Tibial nerve (tissue), 4 donors: ENCODE results near the gene ATP7B. TPM values are rescaled to one million over a fixed set of nuclear protein-coding genes. Genes with fewer than 3 reads are reported as not detected.

Experiments used
- DNase-seq, 2 donors: peaks; one replicate each; pipeline ENCODE4 v3.0.0-alpha.2; 2019; ENCODE audit warnings: low spot score in 2 of 2
- H3K27ac ChIP-seq, 4 donors: fragments of 200-600 bp; sonication (generic) in 3 of 4; one replicate each; pipeline ENCODE4 v1.5.1; 2017 to 2019; ENCODE audit warnings: mild to moderate bottlenecking in 1 of 4
- H3K27me3 ChIP-seq, 2 donors: fragments of 200-600 bp; sonication (generic) in 1 of 2; one replicate each; pipeline versions ENCODE4 v1.5.1 to v1.6.0; 2017 to 2019
- H3K36me3 ChIP-seq, 3 donors: fragments of 200-600 bp; sonication (generic); one replicate each; pipeline ENCODE4 v1.5.1; 2018 to 2019
- H3K4me1 ChIP-seq, 4 donors: fragments of 200-600 bp; sonication (generic) in 3 of 4; one replicate each; pipeline ENCODE4 v1.5.1; 2017 to 2019
- H3K4me3 ChIP-seq, 4 donors: fragments of 200-600 bp; sonication (generic) in 3 of 4; one replicate each; pipeline ENCODE4 v1.5.1; 2017 to 2019; ENCODE audit warnings: mild to moderate bottlenecking in 1 of 4, moderate library complexity in 1 of 4
- H3K9me3 ChIP-seq, 4 donors: fragments of 200-600 bp; sonication (generic) in 3 of 4; one replicate each; pipeline ENCODE4 v1.5.1; 2017 to 2019
- CTCF ChIP-seq, 5 experiments: fragments of 200-600 bp in 3 of 5; fragments of 450-650 bp in 2 of 5; sonication (generic) in 3 of 5; IDR thresholded peaks; one replicate each; pipeline ENCODE4 v1.5.1; 2016 to 2019; ENCODE audit warnings: antibody characterized with exemption in 5 of 5, mild to moderate bottlenecking in 3 of 5, moderate library complexity in 2 of 5
- EP300 ChIP-seq, 2 donors: sonication (generic); formaldehyde crosslinking; IDR thresholded peaks; one replicate each; pipeline ENCODE4 v1.6.1; 2017; ENCODE audit warnings: antibody characterized with exemption in 2 of 2, mild to moderate bottlenecking in 1 of 2
- POLR2A ChIP-seq, 2 donors: fragments of 450-650 bp; IDR thresholded peaks; one replicate each; pipeline ENCODE4 v1.6.1; 2017; ENCODE audit warnings: antibody characterized with exemption in 2 of 2, mild to moderate bottlenecking in 2 of 2, moderate library complexity in 2 of 2
- WGBS, 2 donors: methylation state at CpG; one replicate each; pipeline ENCODE4 v1.1.5; 2018; 5-methylcytosine and 5-hydroxymethylcytosine counted together
- total RNA-seq, 4 donors: library from RNA; depleted of rRNA; stranded (reverse); fragments of >200 nt; gene quantifications; one replicate each; pipeline ENCODE4 v1.1.0, GENCODE V29; 2016

ATP7B gene
- total RNA-seq, 4 donors from 2014 or later, result 5.1 to 8.4 (median 6.7) TPM

- 94 to 99% methylated on average over 4 of the region's 4 CpGs for WGBS, 2 donors
- H3K4me3 ChIP-seq, result no peak overlapping the region
- peaks cover 0 to 48% (median 0%) of the 10 kb centered on the region in 3 donors for H3K36me3 ChIP-seq
- no peak overlapping the region for H3K27ac ChIP-seq
- TF ChIP-seq CTCF (IDR thresholded peaks at IDR 0.05) (no peak), POLR2A (IDR thresholded peaks at IDR 0.05) (no peak), EP300 (IDR thresholded peaks at IDR 0.05) (no peak)
- no peaks in the 10 kb centered on the region for H3K9me3 ChIP-seq
- no peak for DNase-seq
- H3K27me3 ChIP-seq, result no peaks in the 10 kb centered on the region
- H3K4me1 ChIP-seq, result no peaks in the 10 kb centered on the region
Measured at GRCh38 chr13:51960766-51961165, 50.5 kb downstream of the ATP7B start.

GRCh38 chr13:51959773-51960172 lies 51.5 kb downstream of the ATP7B start:
- H3K36me3 ChIP-seq, result peaks cover 0 to 44% (median 0%) of the 10 kb centered on the region in 3 donors
- no peaks in the 10 kb centered on the region for H3K27me3 ChIP-seq
- no peak overlapping the region for H3K27ac ChIP-seq

GRCh38 chr13:51958217-51958547 lies 53.1 kb downstream of the ATP7B start:
- no peak for DNase-seq
- TF ChIP-seq POLR2A (IDR thresholded peaks at IDR 0.05), result no peak
- TF ChIP-seq EP300 (IDR thresholded peaks at IDR 0.05), result no peak
- TF ChIP-seq CTCF (IDR thresholded peaks at IDR 0.05), result no peak
- no peak overlapping the region for H3K27ac ChIP-seq

More at GRCh38 chr13:51959773-51960172, 51.5 kb downstream of the ATP7B start:
- no peak for DNase-seq
- WGBS, 2 donors, result 88 to 93% methylated on average over 3 of the region's 3 CpGs
- no peak overlapping the region for H3K4me3 ChIP-seq
- no peaks in the 10 kb centered on the region for H3K4me1 ChIP-seq
- TF ChIP-seq EP300 (IDR thresholded peaks at IDR 0.05) (no peak), CTCF (IDR thresholded peaks at IDR 0.05) (no peak), POLR2A (IDR thresholded peaks at IDR 0.05) (no peak)
- no peaks in the 10 kb centered on the region for H3K9me3 ChIP-seq

GRCh38 chr13:51957377-51958216 lies 53.7 kb downstream of the ATP7B start:
- 80 to 87% methylated on average over 9 of the region's 9 CpGs for WGBS, 2 donors
- Histone ChIP-seq H3K9me3 (no peaks in the 10 kb centered on the region), H3K4me1 (no peaks in the 10 kb centered on the region), H3K36me3 (peaks cover 0 to 53% (median 0%) of the 10 kb centered on the region in 3 donors), H3K4me3 (no peak overlapping the region), H3K27ac (no peak overlapping the region), H3K27me3 (no peaks in the 10 kb centered on the region)
- DNase-seq, result no peak
- TF ChIP-seq CTCF (IDR thresholded peaks at IDR 0.05) (no peak), POLR2A (IDR thresholded peaks at IDR 0.05) (no peak)

More at GRCh38 chr13:51958217-51958547, 53.1 kb downstream of the ATP7B start:
- Histone ChIP-seq H3K36me3 (peaks cover 0 to 53% (median 0%) of the 10 kb centered on the region in 3 donors), H3K4me3 (no peak overlapping the region), H3K9me3 (no peaks in the 10 kb centered on the region), H3K4me1 (no peaks in the 10 kb centered on the region), H3K27me3 (no peaks in the 10 kb centered on the region)
- 85 to 93% methylated on average over 8 of the region's 8 CpGs for WGBS, 2 donors

- Histone ChIP-seq H3K9me3 (no peaks in the 10 kb centered on the region), H3K4me1 (no peaks in the 10 kb centered on the region), H3K4me3 (no peak overlapping the region), H3K27ac (no peak overlapping the region), H3K36me3 (peaks cover 0 to 54% (median 0%) of the 10 kb centered on the region in 3 donors), H3K27me3 (no peaks in the 10 kb centered on the region)
- no peak for DNase-seq
- TF ChIP-seq POLR2A (IDR thresholded peaks at IDR 0.05), result no peak
- TF ChIP-seq EP300 (IDR thresholded peaks at IDR 0.05), result no peak
- TF ChIP-seq CTCF (IDR thresholded peaks at IDR 0.05), result no peak
Measured at GRCh38 chr13:51956717-51957116, 54.5 kb downstream of the ATP7B start.
